Left colon (tissue), 2 donors: ENCODE results near the gene LYPD6B. TPM values are rescaled to one million over a fixed set of nuclear protein-coding genes. Genes with fewer than 3 reads are reported as not detected.
A peak's percentile ranks its signal among the peaks of the same experiment; 100 is the strongest.

Experiments used
- ATAC-seq: fragments of 200-7000 bp; cut with Tn5 transposase; one replicate; pipeline ENCODE4 v1.9.1; 2020; ENCODE audit warnings: mild to moderate bottlenecking, moderate library complexity
- DNase-seq, 2 donors: peaks; one replicate each; pipeline ENCODE4 v3.0.0-alpha.2; 2020
- intact Hi-C, 2 donors: fragments of 100-400 bp; cut with DNase I in 1 of 2; cut with micrococcal nuclease in 1 of 2; formaldehyde crosslinking; loops; one replicate each; pipeline versions ENCODE4 v1.11.2 to v1.14.0; 2022; cut with DNase I, micrococcal nuclease
- total RNA-seq, 2 donors: library from RNA; stranded (reverse); fragmentation: NEBNext Ultra II Directional; extraction: Animal tissue kit (Norgen Biotek cat#: 25700); gene quantifications; one replicate each; pipeline ENCODE4 v1.2.1, GENCODE V29; 2021
- donor health status: DM: no; HTN: no; CAD: no.
- donor health status: DM: yes; HTN: yes; CAD: no.

Gene LYPD6B
- total RNA-seq, 2 donors from 2014 or later: 1.7 to 7.0 TPM

GRCh38 chr2:149169656-149170055 is 131.2 kb downstream of the LYPD6B start:
- peak; percentile 97 for ATAC-seq
- DNase-seq: peak; percentile 28 to 54
- intact Hi-C loops: no loop called here

GRCh38 chr2:149170156-149170555 is 131.7 kb downstream of the LYPD6B start:
- intact Hi-C loops: no loop called here
- ATAC-seq (no peak), DNase-seq (no peak)

GRCh38 chr2:149170911-149171310 is 132.4 kb downstream of the LYPD6B start:
- peak; percentile 43 for ATAC-seq

GRCh38 chr2:149173220-149173619 is 134.7 kb downstream of the LYPD6B start:
- ATAC-seq (no peak), DNase-seq (no peak)
- intact Hi-C loops: no loop called here

More at GRCh38 chr2:149170911-149171310, 132.4 kb downstream of the LYPD6B start:
- intact Hi-C loops: no loop called here
- DNase-seq: no peak

GRCh38 chr2:149175956-149176355 is 137.5 kb downstream of the LYPD6B start:
- ATAC-seq (no peak), DNase-seq (no peak)

GRCh38 chr2:149178612-149179011 is 140.1 kb downstream of the LYPD6B start:
- no peak for DNase-seq
- ATAC-seq: no peak
- intact Hi-C loops: no loop called here

More at GRCh38 chr2:149175956-149176355, 137.5 kb downstream of the LYPD6B start:
- intact Hi-C loops: no loop called here

- ATAC-seq (no peak), DNase-seq (no peak)
- intact Hi-C loops: no loop called here
These were observed 141.9 kb downstream of the LYPD6B start for GRCh38 chr2:149180226-149180875.

GRCh38 chr2:149183187-149183586 is 144.7 kb downstream of the LYPD6B start:
- no peak for DNase-seq
- intact Hi-C loops: no loop called here
- ATAC-seq: no peak

GRCh38 chr2:149184991-149185390 is 146.5 kb downstream of the LYPD6B start:
- intact Hi-C loops: no loop called here
- DNase-seq (no peak), ATAC-seq (no peak)

GRCh38 chr2:149185942-149186490 is 147.5 kb downstream of the LYPD6B start:
- ATAC-seq (no peak), DNase-seq (no peak)
- intact Hi-C loops: no loop called here

- DNase-seq (no peak), ATAC-seq (no peak)
- intact Hi-C loops: no loop called here
These were observed 148.6 kb downstream of the LYPD6B start for GRCh38 chr2:149187057-149187456.

- intact Hi-C loops: no loop called here
- DNase-seq (no peak), ATAC-seq (no peak)
These were observed 149.8 kb downstream of the LYPD6B start for GRCh38 chr2:149188291-149188690.

- intact Hi-C loops: no loop called here
- ATAC-seq (no peak), DNase-seq (no peak)
These were observed 151.3 kb downstream of the LYPD6B start for GRCh38 chr2:149189769-149190168.

GRCh38 chr2:149191915-149192314 is 153.4 kb downstream of the LYPD6B start:
- intact Hi-C loops: no loop called here
- DNase-seq: no peak
- ATAC-seq: no peak

GRCh38 chr2:149192427-149192826 is 153.9 kb downstream of the LYPD6B start:
- intact Hi-C loops: no loop called here
- no peak for ATAC-seq

GRCh38 chr2:149200109-149200520 is 161.6 kb downstream of the LYPD6B start:
- DNase-seq (no peak), ATAC-seq (peak; percentile 96)
- intact Hi-C loops: no loop called here

More at GRCh38 chr2:149192427-149192826, 153.9 kb downstream of the LYPD6B start:
- DNase-seq: no peak

- ATAC-seq: no peak
- DNase-seq: no peak
- intact Hi-C loops: no loop called here
These were observed 166.2 kb downstream of the LYPD6B start for GRCh38 chr2:149204686-149205085.

- DNase-seq (no peak), ATAC-seq (no peak)
- intact Hi-C loops: no loop called here
These were observed 166.6 kb downstream of the LYPD6B start for GRCh38 chr2:149205143-149205542.

GRCh38 chr2:149213764-149214493 is 175.4 kb downstream of the LYPD6B start:
- no peak for DNase-seq
- ATAC-seq: no peak
- intact Hi-C loops: no loop called here

GRCh38 chr2:149218497-149218896 is 180.0 kb downstream of the LYPD6B start:
- ATAC-seq (peak; percentile 99), DNase-seq (no peak)
- intact Hi-C loops: no loop called here
